ENCODE measurements around the gene ADAM12. TPM values are rescaled to one million over a fixed set of nuclear protein-coding genes. Genes with fewer than 3 reads are reported as not detected.
"Not testable (repeated sequence)": the region's sequence is repeated elsewhere in the genome, so short reads cannot be mapped to it uniquely, and the experiment has no call there.

Gene ADAM12
- total RNA-seq, 2 experiments from 2014 or later = 0.60 to 1.6 TPM

DNA sequence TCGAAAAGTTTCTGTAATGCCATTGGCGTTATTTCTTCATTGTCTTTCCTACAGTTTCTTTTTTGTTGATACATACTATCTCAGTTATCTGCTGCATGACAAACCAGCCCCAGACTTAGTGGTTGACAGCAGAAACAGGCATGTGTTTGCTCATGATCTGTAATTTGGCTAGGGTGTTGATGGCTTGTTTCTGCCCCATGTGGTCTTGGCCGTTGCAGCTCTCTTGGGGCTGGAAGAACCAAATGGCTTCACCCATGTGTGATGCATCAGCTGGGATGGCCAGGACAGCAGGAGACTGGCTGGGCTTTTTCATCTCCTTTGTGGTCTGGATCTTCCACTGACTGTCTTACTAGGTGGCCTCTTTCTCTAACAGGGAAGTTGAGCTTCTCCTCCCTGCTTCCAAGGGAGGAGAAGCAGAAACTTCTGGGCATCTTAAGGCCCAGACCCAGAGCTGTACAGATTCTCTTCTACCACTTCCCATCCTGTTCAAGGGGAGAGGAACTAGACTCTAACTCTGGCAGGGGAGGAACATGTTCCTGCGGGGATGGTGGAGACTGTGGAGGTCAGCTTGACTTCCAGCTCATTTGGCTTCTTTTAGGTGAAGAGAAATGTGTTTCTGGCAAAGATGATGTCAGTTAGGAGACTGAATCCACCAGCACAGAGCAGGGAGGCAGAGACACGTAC lies 402.6 kb downstream of the ADAM12 start:
- Mint-ChIP-seq H3K9me3 (ENCODE audit: insufficient read depth) (no peaks in the 10 kb centered on the region), H3K27me3 (ENCODE audit: low read depth) (no peaks in the 10 kb centered on the region), H3K4me3 (no peak overlapping the region), H3K27ac (no peak overlapping the region), H3K36me3 (ENCODE audit: low read depth) (no peaks in the 10 kb centered on the region), H3K4me1 (ENCODE audit: low read depth) (no peaks in the 10 kb centered on the region)
- no peak for DNase-seq
- POLR2A ChIA-PET = no interaction called here
- CTCF ChIA-PET = no interaction called here
- no peak for ATAC-seq

DNA sequence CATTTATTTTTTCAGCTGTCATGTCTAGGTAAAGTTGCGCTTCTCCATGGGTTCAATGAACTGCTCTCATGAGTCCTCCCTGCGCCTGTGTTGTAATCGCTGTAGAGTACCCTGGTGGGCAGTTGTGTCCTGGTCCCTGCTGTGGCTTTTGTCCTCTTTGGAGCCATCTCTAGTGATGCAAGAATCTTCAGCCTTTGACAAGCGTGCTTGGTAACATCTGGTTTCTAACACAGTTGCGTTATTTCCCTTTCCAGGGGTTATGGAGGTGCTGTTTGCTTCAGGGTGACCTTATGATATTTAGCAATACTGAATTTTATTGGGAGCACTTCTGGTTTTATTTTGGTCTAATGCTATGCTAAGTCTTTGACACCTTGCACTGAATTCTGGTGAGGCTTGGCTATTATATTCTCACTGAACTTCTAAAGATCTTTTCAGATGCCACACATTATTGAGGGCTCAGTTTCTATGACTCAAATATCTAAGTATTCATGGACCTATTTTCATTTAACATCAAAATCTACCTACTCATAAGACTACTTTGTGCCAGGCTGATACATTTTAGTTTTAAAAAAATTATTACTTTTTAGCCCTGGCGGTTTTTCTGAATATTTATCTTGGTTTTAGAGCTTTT lies 403.3 kb downstream of the ADAM12 start:
- no peak for ATAC-seq

DNA sequence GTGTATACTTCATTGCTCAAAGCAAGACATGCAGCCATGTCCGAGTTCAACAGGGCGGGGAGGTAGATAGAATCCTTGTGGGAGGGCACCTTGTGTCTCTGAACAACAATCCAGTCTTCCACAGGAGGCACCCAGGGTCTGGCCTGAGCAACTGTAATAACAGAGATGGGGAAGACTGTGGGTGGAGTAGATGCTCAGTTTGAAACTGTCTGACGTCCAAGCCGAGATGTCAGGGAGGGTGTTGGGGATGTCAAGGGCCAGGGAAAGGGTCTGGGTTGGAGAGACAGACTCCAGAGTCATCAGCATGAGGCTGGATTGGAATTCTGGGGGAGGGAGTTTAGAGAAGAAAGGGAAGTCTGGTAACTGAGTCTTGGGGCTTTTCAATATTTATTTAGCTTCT lies 403.9 kb downstream of the ADAM12 start:
- POLR2A ChIA-PET = no interaction called here
- Mint-ChIP-seq H3K4me3 (no peak overlapping the region), H3K9me3 (ENCODE audit: insufficient read depth) (no peaks in the 10 kb centered on the region), H3K36me3 (ENCODE audit: low read depth) (no peaks in the 10 kb centered on the region), H3K27ac (no peak overlapping the region), H3K27me3 (ENCODE audit: low read depth) (no peaks in the 10 kb centered on the region), H3K4me1 (ENCODE audit: low read depth) (no peaks in the 10 kb centered on the region)
- ATAC-seq (no peak), DNase-seq (no peak)
- CTCF ChIA-PET = no interaction called here

More for the DNA sequence above, 403.3 kb downstream of the ADAM12 start:
- Mint-ChIP-seq H3K4me1 (ENCODE audit: low read depth) (no peaks in the 10 kb centered on the region), H3K4me3 (no peak overlapping the region), H3K27me3 (ENCODE audit: low read depth) (no peaks in the 10 kb centered on the region), H3K9me3 (ENCODE audit: insufficient read depth) (no peaks in the 10 kb centered on the region), H3K36me3 (ENCODE audit: low read depth) (no peaks in the 10 kb centered on the region), H3K27ac (no peak overlapping the region)
- CTCF ChIA-PET = no interaction called here
- DNase-seq = no peak
- POLR2A ChIA-PET = no interaction called here

DNA sequence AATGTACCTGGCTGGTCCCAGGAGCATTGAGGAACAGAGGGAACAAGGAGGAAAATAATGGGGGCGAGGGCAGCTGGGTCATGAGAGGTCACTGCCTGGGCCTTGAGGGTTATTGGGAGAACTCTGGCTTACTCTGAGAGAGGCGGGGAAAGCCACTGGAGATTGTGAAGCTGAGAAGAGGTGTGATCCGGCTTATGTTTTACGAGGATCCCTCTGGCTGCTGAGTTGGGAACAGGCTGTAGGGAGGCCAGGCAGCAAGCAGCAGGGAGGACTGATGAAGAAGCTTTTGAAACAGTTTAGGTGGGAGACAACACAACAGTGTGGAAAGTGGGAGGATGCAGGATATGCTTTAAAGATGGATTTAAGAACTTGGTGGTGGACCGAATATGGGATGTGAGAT lies 404.6 kb downstream of the ADAM12 start:
- no peak for DNase-seq
- CTCF ChIA-PET = interaction anchor here (1.0 kb wide), 1 partner anchor 10 kb away, joined by 4 read pairs; no protein-coding TSS in a partner anchor
- Mint-ChIP-seq H3K27ac (no peak overlapping the region), H3K4me1 (ENCODE audit: low read depth) (no peaks in the 10 kb centered on the region), H3K36me3 (ENCODE audit: low read depth) (no peaks in the 10 kb centered on the region), H3K27me3 (ENCODE audit: low read depth) (no peaks in the 10 kb centered on the region), H3K9me3 (ENCODE audit: insufficient read depth) (no peaks in the 10 kb centered on the region), H3K4me3 (no peak overlapping the region)
- ATAC-seq = no peak
- POLR2A ChIA-PET = no interaction called here

DNA sequence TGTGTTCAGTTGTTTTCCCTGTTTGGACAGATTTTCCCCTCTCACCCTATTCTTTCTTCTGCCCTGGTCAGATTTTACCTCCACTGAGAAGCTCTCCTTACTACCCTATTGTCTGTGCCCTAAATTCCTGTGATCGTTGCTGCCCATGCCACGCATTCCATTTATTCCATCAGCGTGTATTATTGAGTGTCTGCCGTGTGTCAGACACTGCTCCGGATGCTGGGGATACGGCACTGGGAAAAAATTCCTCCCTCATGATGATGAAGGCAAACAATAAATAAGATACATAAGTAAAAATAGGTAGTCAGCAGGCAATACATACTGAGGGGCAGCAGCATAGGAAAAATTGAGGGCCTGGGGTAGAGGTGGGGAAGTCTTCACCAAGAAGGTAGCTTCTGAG lies 405.1 kb downstream of the ADAM12 start:
- no peaks in the 10 kb centered on the region for H3K36me3 Mint-ChIP-seq (ENCODE audit: low read depth)
- ChIA-PET CTCF (interaction anchor here (0.8 to 1.0 kb wide), 2 partner anchors 9 to 10 kb away, joined by 3 to 4 read pairs; no protein-coding TSS in a partner anchor), POLR2A (no interaction called here)
- no peak overlapping the region for H3K4me3 Mint-ChIP-seq
- DNase-seq (no peak), ATAC-seq (no peak)
- H3K27ac Mint-ChIP-seq = no peak overlapping the region
- H3K27me3 Mint-ChIP-seq (ENCODE audit: low read depth) = no peaks in the 10 kb centered on the region
- no peaks in the 10 kb centered on the region for H3K4me1 Mint-ChIP-seq (ENCODE audit: low read depth)
- H3K9me3 Mint-ChIP-seq (ENCODE audit: insufficient read depth) = no peaks in the 10 kb centered on the region

DNA sequence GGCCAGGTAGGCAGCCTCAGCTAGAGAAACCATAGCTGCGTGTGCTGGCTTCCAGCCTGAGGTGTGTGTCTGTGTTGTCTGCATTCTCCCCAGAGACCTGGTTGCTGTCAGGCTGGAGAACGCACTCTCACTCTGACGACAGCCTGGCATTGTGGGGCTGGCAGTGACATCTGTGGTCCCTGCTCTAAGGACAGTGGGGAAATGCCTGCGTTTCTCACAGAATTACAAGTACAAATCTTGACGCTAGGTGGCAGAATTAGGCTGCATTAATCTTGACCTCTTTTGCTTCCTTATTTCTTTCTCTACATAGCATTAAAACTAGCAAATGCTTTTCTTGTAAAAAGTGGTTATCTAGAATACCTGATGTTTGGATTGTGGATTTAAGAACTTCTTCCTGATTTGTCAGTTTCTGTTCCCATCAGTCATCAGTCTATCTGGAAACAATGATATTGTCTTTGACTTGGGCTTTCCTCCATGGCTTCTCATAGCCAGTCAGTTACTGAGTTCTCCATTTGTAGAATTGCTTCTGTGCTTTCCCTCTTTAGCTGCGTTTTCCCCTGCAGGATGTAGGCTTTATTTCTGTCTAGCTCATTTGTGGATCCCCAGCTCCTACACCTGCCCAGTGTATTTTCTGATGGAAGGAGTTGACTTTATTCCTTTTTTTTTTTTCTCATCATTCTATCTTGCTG lies 405.9 kb downstream of the ADAM12 start:
- Mint-ChIP-seq H3K9me3 (ENCODE audit: insufficient read depth) (no peaks in the 10 kb centered on the region), H3K36me3 (ENCODE audit: low read depth) (no peaks in the 10 kb centered on the region), H3K27ac (no peak overlapping the region), H3K4me1 (ENCODE audit: low read depth) (no peaks in the 10 kb centered on the region), H3K4me3 (no peak overlapping the region), H3K27me3 (ENCODE audit: low read depth) (no peaks in the 10 kb centered on the region)
- CTCF ChIA-PET = interaction anchor here (0.8 to 1.0 kb wide), 3 partner anchors 10 to 44 kb away, joined by 3 to 4 read pairs (median 3); no protein-coding TSS in a partner anchor
- DNase-seq = peak; percentile 24
- no peak for ATAC-seq
- POLR2A ChIA-PET = no interaction called here

DNA sequence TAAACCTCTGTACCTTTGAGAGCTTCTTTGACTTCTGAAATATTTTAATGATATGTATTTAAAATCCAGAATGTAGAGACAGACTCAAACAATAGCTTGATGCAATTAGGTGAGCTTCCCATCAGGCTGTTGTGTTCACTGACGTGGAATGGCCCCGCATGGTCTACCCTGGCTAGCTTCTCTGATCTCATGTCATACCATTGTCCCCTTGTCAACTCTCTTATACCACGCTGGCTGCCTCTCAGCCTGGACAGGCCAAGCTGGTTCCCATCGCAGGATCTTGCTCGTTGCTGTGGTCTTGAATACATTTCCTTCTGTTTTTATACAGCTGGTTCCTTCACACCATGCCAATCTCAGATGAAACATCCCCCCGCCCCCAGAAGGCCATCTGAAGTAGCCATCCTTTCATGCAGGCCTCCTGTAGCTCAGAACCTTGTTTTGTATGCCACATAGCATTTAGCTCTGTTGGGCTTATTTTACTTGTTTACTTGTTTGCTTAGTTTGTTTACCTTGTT lies 407.7 kb downstream of the ADAM12 start:
- ChIA-PET CTCF (no interaction called here), POLR2A (no interaction called here)
- Mint-ChIP-seq H3K4me3 (no peak overlapping the region), H3K36me3 (ENCODE audit: low read depth) (no peaks in the 10 kb centered on the region), H3K9me3 (ENCODE audit: insufficient read depth) (no peaks in the 10 kb centered on the region), H3K27ac (no peak overlapping the region), H3K27me3 (ENCODE audit: low read depth) (no peaks in the 10 kb centered on the region), H3K4me1 (ENCODE audit: low read depth) (no peaks in the 10 kb centered on the region)
- DNase-seq = no peak
- ATAC-seq = no peak

DNA sequence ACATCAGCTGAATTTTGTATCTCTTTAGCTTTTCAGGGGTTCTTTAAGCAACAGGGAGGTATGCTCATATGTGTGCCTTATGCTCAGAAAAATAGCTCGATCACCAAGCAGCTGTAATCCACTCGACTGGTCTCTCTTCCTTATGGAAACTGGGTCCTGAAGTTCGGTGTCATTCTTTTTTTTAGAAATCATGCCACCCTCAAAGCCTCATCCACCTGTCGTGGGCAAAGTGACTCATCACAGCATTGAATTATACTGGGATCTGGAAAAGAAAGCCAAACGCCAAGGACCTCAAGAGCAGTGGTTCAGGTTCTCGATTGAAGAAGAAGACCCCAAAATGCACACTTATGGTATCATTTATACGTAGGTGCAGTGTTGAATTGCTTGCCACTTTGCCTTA lies 408.3 kb downstream of the ADAM12 start:
- Mint-ChIP-seq H3K9me3 (ENCODE audit: insufficient read depth) (no peaks in the 10 kb centered on the region), H3K27me3 (ENCODE audit: low read depth) (no peaks in the 10 kb centered on the region), H3K4me3 (no peak overlapping the region), H3K27ac (no peak overlapping the region), H3K4me1 (ENCODE audit: low read depth) (no peaks in the 10 kb centered on the region), H3K36me3 (ENCODE audit: low read depth) (no peaks in the 10 kb centered on the region)
- ChIA-PET CTCF (no interaction called here), POLR2A (no interaction called here)
- ATAC-seq (no peak), DNase-seq (no peak)

DNA sequence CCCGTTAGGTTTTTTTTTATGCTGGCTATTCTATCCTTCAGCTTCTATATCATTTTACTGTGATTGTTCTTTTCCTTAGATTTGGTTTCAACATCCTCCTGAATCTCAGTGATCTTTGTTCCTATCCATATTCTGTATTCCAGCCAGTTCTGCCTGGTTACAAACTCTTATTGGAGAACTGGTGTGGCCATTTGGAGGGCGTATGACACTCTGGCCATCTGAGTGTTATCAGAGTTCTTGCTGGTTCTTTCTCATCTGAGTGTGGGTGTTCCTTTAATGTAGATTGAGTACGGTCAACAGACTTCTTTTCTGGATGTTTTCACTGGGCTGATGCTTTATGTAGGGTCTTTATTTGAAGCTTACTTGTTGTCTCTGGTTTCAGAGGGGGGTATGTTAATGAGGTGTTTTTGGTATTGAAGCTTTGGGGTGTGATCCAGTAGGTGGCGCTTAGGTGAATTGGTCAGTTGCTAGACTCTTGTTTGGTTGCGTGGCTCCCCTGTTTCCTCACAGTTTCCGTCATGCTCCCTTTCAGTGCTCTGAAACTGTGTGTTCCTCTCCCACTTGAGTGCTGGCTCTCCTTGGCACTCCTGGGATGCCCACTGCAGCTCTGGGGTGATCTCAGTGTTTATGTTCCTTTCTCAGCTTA lies 411.2 kb downstream of the ADAM12 start:
- H3K4me1 Mint-ChIP-seq (ENCODE audit: low read depth) = no peaks in the 10 kb centered on the region
- no peaks in the 10 kb centered on the region for H3K36me3 Mint-ChIP-seq (ENCODE audit: low read depth)
- no peak overlapping the region for H3K27ac Mint-ChIP-seq
- POLR2A ChIA-PET = no interaction called here
- ATAC-seq (no peak), DNase-seq (no peak)
- H3K27me3 Mint-ChIP-seq (ENCODE audit: low read depth) = no peaks in the 10 kb centered on the region
- CTCF ChIA-PET = no interaction called here
- H3K4me3 Mint-ChIP-seq = no peak overlapping the region
- no peaks in the 10 kb centered on the region for H3K9me3 Mint-ChIP-seq (ENCODE audit: insufficient read depth)

DNA sequence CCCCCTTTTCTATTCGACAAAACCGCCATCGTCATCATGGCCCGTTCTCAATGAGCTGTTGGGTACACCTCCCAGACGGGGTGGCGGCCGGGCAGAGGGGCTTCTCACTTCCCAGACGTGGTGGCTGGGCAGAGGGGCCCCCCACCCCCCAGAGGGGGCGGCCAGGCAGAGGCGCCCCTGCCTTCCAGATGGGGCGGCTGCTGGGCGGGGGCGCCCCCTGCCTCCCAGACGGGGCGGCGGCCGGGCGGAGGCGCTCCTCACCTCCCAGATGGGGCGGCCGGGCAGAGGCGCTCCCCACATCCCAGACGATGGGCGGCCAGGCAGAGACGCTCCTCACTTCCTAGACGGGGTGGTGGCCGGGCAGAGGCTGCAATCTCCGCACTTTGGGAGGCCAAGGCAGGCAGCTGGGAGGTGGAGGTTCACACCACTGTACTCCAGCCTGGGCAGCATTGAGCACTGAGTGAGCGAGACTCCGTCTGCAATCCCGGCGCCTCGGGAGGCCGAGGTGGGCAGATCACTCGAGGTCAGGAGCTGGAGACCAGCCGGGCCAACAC lies 418.1 kb downstream of the ADAM12 start:
- H3K4me3 Mint-ChIP-seq; ATAC-seq; H3K27ac Mint-ChIP-seq; H3K4me1 Mint-ChIP-seq (ENCODE audit: low read depth); H3K36me3 Mint-ChIP-seq (ENCODE audit: low read depth); CTCF ChIA-PET; H3K9me3 Mint-ChIP-seq (ENCODE audit: insufficient read depth); POLR2A ChIA-PET; DNase-seq; H3K27me3 Mint-ChIP-seq (ENCODE audit: low read depth): not testable (repeated sequence)

DNA sequence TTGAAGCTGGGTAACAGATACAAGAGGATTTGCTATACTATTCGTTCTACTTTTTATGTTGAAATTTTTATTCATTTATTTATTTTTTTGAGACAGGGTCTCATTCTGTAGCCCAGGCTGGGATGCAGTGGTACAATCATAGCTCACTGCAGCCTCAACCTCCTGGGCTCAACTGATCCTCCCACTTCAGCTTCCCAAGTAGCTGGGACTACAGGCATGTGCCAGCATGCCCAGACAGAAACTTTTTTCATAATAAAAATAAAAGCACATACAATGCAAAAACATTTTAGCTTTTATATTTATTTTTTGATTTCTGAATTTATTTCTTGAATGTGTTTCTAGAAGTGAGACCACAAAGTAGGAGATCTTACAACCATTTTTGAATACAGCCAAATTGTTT lies 420.7 kb downstream of the ADAM12 start:
- Mint-ChIP-seq H3K27me3 (ENCODE audit: low read depth) (no peaks in the 10 kb centered on the region), H3K9me3 (ENCODE audit: insufficient read depth) (no peaks in the 10 kb centered on the region), H3K36me3 (ENCODE audit: low read depth) (no peaks in the 10 kb centered on the region), H3K27ac (no peak overlapping the region), H3K4me1 (ENCODE audit: low read depth) (no peaks in the 10 kb centered on the region), H3K4me3 (no peak overlapping the region)
- ATAC-seq = no peak
- DNase-seq = no peak
- ChIA-PET CTCF (no interaction called here), POLR2A (no interaction called here)

DNA sequence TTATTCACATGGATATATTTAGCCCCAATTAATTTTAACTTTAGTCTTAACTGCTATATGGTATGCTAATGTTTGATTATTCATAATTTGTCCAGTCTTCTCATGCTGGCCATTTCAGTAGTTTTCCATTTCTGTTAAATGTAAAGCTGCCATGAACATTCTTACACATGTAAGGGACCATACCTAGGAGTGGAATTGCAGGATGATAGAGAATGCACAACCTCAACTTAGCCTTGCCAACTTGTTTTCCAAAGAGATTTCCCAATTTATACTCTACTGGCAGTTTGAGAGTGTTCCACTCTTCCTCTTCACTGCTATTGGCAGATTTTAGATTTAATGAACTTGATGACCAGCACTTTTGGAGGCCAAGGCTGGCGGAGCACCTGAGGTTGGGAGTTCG lies 423.7 kb downstream of the ADAM12 start:
- DNase-seq (no peak), ATAC-seq (no peak)
- POLR2A ChIA-PET = no interaction called here
- no peak overlapping the region for H3K27ac Mint-ChIP-seq
- H3K9me3 Mint-ChIP-seq (ENCODE audit: insufficient read depth) = no peaks in the 10 kb centered on the region
- no peaks in the 10 kb centered on the region for H3K27me3 Mint-ChIP-seq (ENCODE audit: low read depth)
- H3K4me1 Mint-ChIP-seq (ENCODE audit: low read depth) = no peaks in the 10 kb centered on the region
- CTCF ChIA-PET = no interaction called here
- H3K4me3 Mint-ChIP-seq = no peak overlapping the region
- H3K36me3 Mint-ChIP-seq (ENCODE audit: low read depth) = no peaks in the 10 kb centered on the region

Data from activated CD8-positive, alpha-beta T cell treated with anti-CD3 and anti-CD28 coated beads, Interleukin-2, amount 10 ng/mL, durations not matched to agents 7 days and 5 days (primary cell).